Ascending aorta (tissue), 2 donors: ENCODE data around the gene DSE. TPM values are rescaled to one million over a fixed set of nuclear protein-coding genes. Genes with fewer than 3 reads are reported as not detected.

Source experiments
- DNase-seq, 2 donors: peaks; one replicate each; pipeline ENCODE4 v3.0.0-alpha.2; 2019; ENCODE audit warnings: low spot score in 2 of 2
- H3K27ac ChIP-seq, 2 donors: fragments of 200-600 bp; sonication (generic); one replicate each; pipeline ENCODE4 v1.5.1; 2016 to 2017; ENCODE audit warnings: mild to moderate bottlenecking in 1 of 2
- H3K27me3 ChIP-seq: fragments of 200-600 bp; sonication (generic); one replicate; pipeline ENCODE4 v1.5.1; 2017
- H3K36me3 ChIP-seq, 2 donors: fragments of 200-600 bp; sonication (generic); one replicate each; pipeline ENCODE4 v1.5.1; 2016
- H3K4me1 ChIP-seq, 2 donors: fragments of 200-600 bp; sonication (generic); one replicate each; pipeline ENCODE4 v1.5.1; 2016 to 2017; ENCODE audit warnings: mild to moderate bottlenecking in 1 of 2
- H3K4me3 ChIP-seq, 2 donors: fragments of 200-600 bp; sonication (generic); one replicate each; pipeline ENCODE4 v1.5.1; 2016 to 2017; ENCODE audit warnings: mild to moderate bottlenecking in 1 of 2
- H3K9me3 ChIP-seq, 2 donors: fragments of 200-600 bp; sonication (generic); one replicate each; pipeline ENCODE4 v1.5.1; 2016
- CTCF ChIP-seq, 3 experiments: fragments of 200-600 bp in 2 of 3; fragments of 450-650 bp in 1 of 3; sonication (generic) in 2 of 3; IDR thresholded peaks; one replicate each; pipeline ENCODE4 v1.5.1; 2016 to 2019; ENCODE audit warnings: antibody characterized with exemption in 3 of 3, mild to moderate bottlenecking in 1 of 3, moderate library complexity in 1 of 3
- intact Hi-C: fragments of 100-400 bp; cut with DNase I; formaldehyde crosslinking; loops from one replicate; pipeline ENCODE4 v1.15.1; 2023
- total RNA-seq: library from RNA; depleted of rRNA; stranded (reverse); fragments of >200 nt; gene quantifications from one replicate; pipeline ENCODE4 v1.1.0, GENCODE V29; 2016

The DSE gene
- total RNA-seq, 1 donor from 2014 or later, result 27.6 TPM

- no peak for DNase-seq
- Histone ChIP-seq H3K27ac (peak overlapping the region; percentile 66 to 73), H3K4me3 (peak overlapping the region; percentile 24 to 50), H3K27me3 (no peaks in the 10 kb centered on the region), H3K9me3 (no peaks in the 10 kb centered on the region), H3K4me1 (peaks cover 7 to 39% of the 10 kb centered on the region in 2 donors), H3K36me3 (no peaks in the 10 kb centered on the region)
- intact Hi-C loops, result no loop called here
- no peak for TF ChIP-seq CTCF (IDR thresholded peaks at IDR 0.05)
These were observed 35.1 kb downstream of the DSE start for GRCh38 chr6:116405652-116406356.

- Histone ChIP-seq H3K4me1 (peaks cover 10 to 40% of the 10 kb centered on the region in 2 donors), H3K4me3 (no peak overlapping the region), H3K9me3 (no peaks in the 10 kb centered on the region), H3K27ac (peak overlapping the region; percentile 66 to 73), H3K36me3 (no peaks in the 10 kb centered on the region), H3K27me3 (no peaks in the 10 kb centered on the region)
- intact Hi-C loops, result no loop called here
- no peak for DNase-seq
- no peak for TF ChIP-seq CTCF (IDR thresholded peaks at IDR 0.05)
These were observed 36.1 kb downstream of the DSE start for GRCh38 chr6:116406678-116407345.

- DNase-seq, result no peak
- no peak for TF ChIP-seq CTCF (IDR thresholded peaks at IDR 0.05)
- intact Hi-C loops, result no loop called here
- Histone ChIP-seq H3K27me3 (no peaks in the 10 kb centered on the region), H3K36me3 (no peaks in the 10 kb centered on the region), H3K4me1 (peaks cover 14 to 38% of the 10 kb centered on the region in 2 donors), H3K27ac (no peak overlapping the region), H3K9me3 (no peaks in the 10 kb centered on the region), H3K4me3 (no peak overlapping the region)
These were observed 37.7 kb downstream of the DSE start for GRCh38 chr6:116408491-116408890.

DNA sequence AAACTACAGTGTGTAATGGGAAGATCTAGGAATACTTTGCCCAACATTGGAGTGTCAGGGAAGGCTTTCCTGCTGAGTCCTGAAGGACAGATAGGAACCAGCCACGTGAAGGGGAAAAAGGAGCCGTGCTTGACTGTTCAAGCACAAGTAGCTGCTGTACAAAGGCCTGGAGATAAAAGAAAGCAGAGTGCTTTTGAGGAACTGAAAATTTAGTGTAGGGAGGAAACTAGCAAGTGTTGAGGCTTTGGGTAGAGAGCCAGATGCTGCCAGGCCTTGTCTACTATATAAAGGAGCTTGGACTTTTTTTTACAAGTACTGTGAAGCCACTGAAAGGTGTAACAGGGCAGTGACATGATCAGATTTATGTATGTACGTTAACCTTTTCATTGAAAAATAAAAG is 39.0 kb downstream of the DSE start:
- no peak for DNase-seq
- intact Hi-C loops, result no loop called here
- Histone ChIP-seq H3K36me3 (no peaks in the 10 kb centered on the region), H3K9me3 (no peaks in the 10 kb centered on the region), H3K27me3 (no peaks in the 10 kb centered on the region), H3K4me1 (peaks cover 14 to 34% of the 10 kb centered on the region in 2 donors), H3K27ac (no peak overlapping the region), H3K4me3 (no peak overlapping the region)
- TF ChIP-seq CTCF (IDR thresholded peaks at IDR 0.05), result no peak

GRCh38 chr6:116411284-116411623 is 40.5 kb downstream of the DSE start:
- intact Hi-C loops, result no loop called here
- H3K9me3 ChIP-seq, result no peaks in the 10 kb centered on the region
- H3K4me3 ChIP-seq, result no peak overlapping the region
- no peak overlapping the region for H3K27ac ChIP-seq
- no peaks in the 10 kb centered on the region for H3K27me3 ChIP-seq
- TF ChIP-seq CTCF (IDR thresholded peaks at IDR 0.05), result no peak
- no peaks in the 10 kb centered on the region for H3K36me3 ChIP-seq
- peaks cover 7 to 21% of the 10 kb centered on the region in 2 donors for H3K4me1 ChIP-seq
- no peak for DNase-seq
